Upper lobe of left lung (tissue), 6 donors: Measurements from ENCODE around the gene AVPR1B. TPM values are rescaled to one million over a fixed set of nuclear protein-coding genes. Genes with fewer than 3 reads are reported as not detected.

Source experiments
- ATAC-seq, 2 donors: fragments of 200-7000 bp; cut with Tn5 transposase; one replicate each; pipeline ENCODE4 v1.9.1; 2022; ENCODE audit warnings: mild to moderate bottlenecking in 2 of 2, moderate library complexity in 2 of 2; ENCODE audit not compliant: low FRiP score in 2 of 2
- DNase-seq, 2 donors: peaks; one replicate each; pipeline ENCODE4 v3.0.0-alpha.2; 2019 to 2020
- H3K27ac ChIP-seq, 4 donors: fragments of 200-600 bp; sonication (generic); one replicate each; pipeline ENCODE4 v1.5.1; 2016 to 2019
- H3K27me3 ChIP-seq, 4 donors: fragments of 200-600 bp; sonication (generic); one replicate each; pipeline ENCODE4 v1.5.1; 2017 to 2019
- H3K36me3 ChIP-seq, 4 donors: fragments of 200-600 bp; sonication (generic); one replicate each; pipeline ENCODE4 v1.5.1; 2016 to 2019
- H3K4me1 ChIP-seq, 4 donors: fragments of 200-600 bp; sonication (generic); one replicate each; pipeline ENCODE4 v1.5.1; 2018 to 2019
- H3K4me3 ChIP-seq, 4 donors: fragments of 200-600 bp; sonication (generic); one replicate each; pipeline ENCODE4 v1.5.1; 2017 to 2019; ENCODE audit warnings: mild to moderate bottlenecking in 2 of 4, moderate library complexity in 1 of 4
- H3K9me3 ChIP-seq, 4 donors: fragments of 200-600 bp; sonication (generic); one replicate each; pipeline ENCODE4 v1.5.1; 2018 to 2019
- CTCF ChIP-seq, 6 experiments: fragments of 450-650 bp in 4 of 6; fragments of 200-600 bp in 2 of 6; sonication (generic) in 2 of 6; IDR thresholded peaks; one replicate each; pipeline ENCODE4 v1.5.1; 2016 to 2019; ENCODE audit warnings: antibody characterized with exemption in 6 of 6
- EP300 ChIP-seq, 4 donors: sonication (generic); formaldehyde crosslinking; IDR thresholded peaks; one replicate each; pipeline ENCODE4 v1.5.1; 2017; ENCODE audit warnings: antibody characterized with exemption in 4 of 4, control low read depth in 2 of 4
- POLR2A ChIP-seq, 4 donors: fragments of 450-650 bp; IDR thresholded peaks; one replicate each; pipeline ENCODE4 v1.5.1; 2016 to 2017; ENCODE audit warnings: antibody characterized with exemption in 4 of 4, mild to moderate bottlenecking in 2 of 4
- POLR2AphosphoS5 ChIP-seq, 2 donors: sonication (generic); formaldehyde crosslinking; IDR thresholded peaks; one replicate each; pipeline ENCODE4 v1.5.1; 2017; ENCODE audit warnings: antibody characterized with exemption in 2 of 2
- WGBS, 2 donors: methylation state at CpG; one replicate each; pipeline ENCODE4 v1.1.5; 2017 to 2018; 5-methylcytosine and 5-hydroxymethylcytosine counted together
- total RNA-seq, 6 donors: library from RNA; depleted of rRNA in 4 of 6; stranded (reverse); fragments of >200 nt in 4 of 6; gene quantifications; one replicate each; pipeline versions ENCODE4 v1.1.0 to v1.2.1, GENCODE V29; 2016 to 2021
- donor health status: DM: no; HTN: no; CAD: no; lungs with moderate emphysema.
- donor health status: DM: no; HTN: yes; CAD: no; lungs with severe emphysema.

AVPR1B gene
- total RNA-seq, 6 donors from 2014 or later: not detected

GRCh38 chr1:206121269-206121668, 4.1 kb upstream of the AVPR1B start:
- 66 to 84% methylated on average over 1 of the region's 1 CpG for WGBS, 2 donors
- Histone ChIP-seq H3K27me3 (peaks cover 0 to 4% (median 2%) of the 10 kb centered on the region in 4 donors), H3K36me3 (no peaks in the 10 kb centered on the region), H3K9me3 (peaks cover 4 to 8% (median 6%) of the 10 kb centered on the region in 4 donors), H3K27ac (no peak overlapping the region), H3K4me3 (no peak overlapping the region), H3K4me1 (peaks cover 9 to 13% (median 11%) of the 10 kb centered on the region in 4 donors)
- DNase-seq (no peak), ATAC-seq (no peak)
- TF ChIP-seq EP300 (IDR thresholded peaks at IDR 0.05): no peak
- no peak for TF ChIP-seq POLR2A (IDR thresholded peaks at IDR 0.05)
- no peak for TF ChIP-seq CTCF (IDR thresholded peaks at IDR 0.05)
- TF ChIP-seq POLR2AphosphoS5 (IDR thresholded peaks at IDR 0.05): no peak

GRCh38 chr1:206120406-206120805, 3.2 kb upstream of the AVPR1B start:
- Histone ChIP-seq H3K36me3 (no peaks in the 10 kb centered on the region), H3K4me1 (peaks cover 9 to 13% (median 11%) of the 10 kb centered on the region in 4 donors), H3K9me3 (peaks cover 4 to 8% (median 6%) of the 10 kb centered on the region in 4 donors), H3K27ac (no peak overlapping the region), H3K4me3 (no peak overlapping the region), H3K27me3 (peaks cover 0 to 4% (median 2%) of the 10 kb centered on the region in 4 donors)
- TF ChIP-seq CTCF (IDR thresholded peaks at IDR 0.05) (no peak), POLR2A (IDR thresholded peaks at IDR 0.05) (no peak), EP300 (IDR thresholded peaks at IDR 0.05) (no peak), POLR2AphosphoS5 (IDR thresholded peaks at IDR 0.05) (no peak)
- DNase-seq (no peak), ATAC-seq (no peak)

GRCh38 chr1:206116873-206117150, 376 bp downstream of the AVPR1B start:
- ATAC-seq: no peak
- WGBS, 2 donors: 15 to 29% methylated on average over 5 of the region's 5 CpGs
- H3K4me3 ChIP-seq: peak overlapping the region in 3 of 4 donors; percentile 30 to 49 (median 43)

GRCh38 chr1:206116191-206116872, 856 bp downstream of the AVPR1B start:
- no peak overlapping the region for H3K4me3 ChIP-seq
- WGBS, 2 donors: 92 to 95% methylated on average over 21 to 23 of the region's 25 CpGs
- no peak for ATAC-seq
- H3K9me3 ChIP-seq: peaks cover 3 to 8% (median 3%) of the 10 kb centered on the region in 4 donors
- TF ChIP-seq EP300 (IDR thresholded peaks at IDR 0.05) (no peak), POLR2A (IDR thresholded peaks at IDR 0.05) (no peak), CTCF (IDR thresholded peaks at IDR 0.05) (no peak), POLR2AphosphoS5 (IDR thresholded peaks at IDR 0.05) (no peak)
- DNase-seq: peak in 1 of 2 donors; percentile 81
- peaks cover 0 to 4% (median 2%) of the 10 kb centered on the region in 4 donors for H3K27me3 ChIP-seq
- peaks cover 9 to 24% (median 16%) of the 10 kb centered on the region in 4 donors for H3K4me1 ChIP-seq
- H3K27ac ChIP-seq: no peak overlapping the region
- no peaks in the 10 kb centered on the region for H3K36me3 ChIP-seq

More at GRCh38 chr1:206116873-206117150, 376 bp downstream of the AVPR1B start:
- Histone ChIP-seq H3K27me3 (peaks cover 0 to 4% (median 2%) of the 10 kb centered on the region in 4 donors), H3K27ac (no peak overlapping the region), H3K36me3 (no peaks in the 10 kb centered on the region), H3K9me3 (peaks cover 4 to 8% (median 6%) of the 10 kb centered on the region in 4 donors), H3K4me1 (peaks cover 9 to 24% (median 16%) of the 10 kb centered on the region in 4 donors)
- no peak for DNase-seq
- no peak for TF ChIP-seq EP300 (IDR thresholded peaks at IDR 0.05)
- TF ChIP-seq CTCF (IDR thresholded peaks at IDR 0.05): no peak
- no peak for TF ChIP-seq POLR2A (IDR thresholded peaks at IDR 0.05)
- no peak for TF ChIP-seq POLR2AphosphoS5 (IDR thresholded peaks at IDR 0.05)

- Histone ChIP-seq H3K27me3 (peaks cover 0 to 4% (median 2%) of the 10 kb centered on the region in 4 donors), H3K9me3 (peaks cover 0 to 2% (median 0%) of the 10 kb centered on the region in 4 donors), H3K36me3 (no peaks in the 10 kb centered on the region), H3K4me3 (no peak overlapping the region), H3K27ac (no peak overlapping the region), H3K4me1 (peaks cover 9 to 24% (median 16%) of the 10 kb centered on the region in 4 donors)
- ATAC-seq: no peak
- no peak for TF ChIP-seq POLR2AphosphoS5 (IDR thresholded peaks at IDR 0.05)
- TF ChIP-seq CTCF (IDR thresholded peaks at IDR 0.05): no peak
- TF ChIP-seq POLR2A (IDR thresholded peaks at IDR 0.05): no peak
- TF ChIP-seq EP300 (IDR thresholded peaks at IDR 0.05): no peak
- peak in 1 of 2 donors; percentile 10 for DNase-seq
- 97 to 100% methylated on average over 1 to 8 of the region's 8 CpGs for WGBS, 2 donors
These were observed 1.4 kb downstream of the AVPR1B start for GRCh38 chr1:206115791-206116190.
